ENCODE data around the gene ZBTB20.

Gene ZBTB20

DNA sequence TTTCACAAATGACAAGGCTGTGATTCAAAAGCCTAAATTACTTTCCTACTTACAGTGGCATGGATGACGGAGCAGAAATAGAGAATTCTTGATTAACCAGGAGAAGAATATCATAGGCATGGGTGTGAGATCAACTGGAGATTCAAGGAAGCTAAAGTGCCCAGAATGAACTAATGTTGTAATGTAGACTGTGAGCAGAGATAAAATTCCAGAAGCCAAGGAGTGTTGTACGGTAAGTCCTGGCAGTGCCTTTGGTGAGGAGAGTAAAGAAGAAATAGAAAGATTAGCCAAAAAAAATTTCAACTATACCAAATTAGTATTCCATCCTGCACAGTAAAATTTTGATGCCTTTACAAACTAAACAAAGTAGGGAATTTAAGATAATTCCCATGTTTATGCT lies 75.9 kb downstream of the ZBTB20 start:
- H3K9ac ChIP-seq (ENCODE audit: low read length), result no peak overlapping the region
- H3K4me2 ChIP-seq (ENCODE audit: low read depth, low read length, poor library complexity, severe bottlenecking), result no peak overlapping the region
- H3K27me3 ChIP-seq (ENCODE audit: low read length), result no peaks in the 10 kb centered on the region
- no peaks in the 10 kb centered on the region for H3K9me3 ChIP-seq (ENCODE audit: insufficient read depth, low read length)
- no peak overlapping the region for H3K4me3 ChIP-seq (ENCODE audit: insufficient read depth, low read length, poor library complexity, severe bottlenecking)
- no peaks in the 10 kb centered on the region for H3K9me2 ChIP-seq (replicated peaks; ENCODE audit: insufficient read depth, low read length)
- no peak overlapping the region for H2AFZ ChIP-seq (ENCODE audit: low read depth, low read length, severe bottlenecking)
- no peaks in the 10 kb centered on the region for H3K36me3 ChIP-seq (ENCODE audit: low read length)
- no peaks in the 10 kb centered on the region for H3F3A ChIP-seq (ENCODE audit: insufficient read depth)
- H3K79me2 ChIP-seq (ENCODE audit: insufficient read depth, low read length), result no peaks in the 10 kb centered on the region
- TF ChIP-seq, protein P1, sequence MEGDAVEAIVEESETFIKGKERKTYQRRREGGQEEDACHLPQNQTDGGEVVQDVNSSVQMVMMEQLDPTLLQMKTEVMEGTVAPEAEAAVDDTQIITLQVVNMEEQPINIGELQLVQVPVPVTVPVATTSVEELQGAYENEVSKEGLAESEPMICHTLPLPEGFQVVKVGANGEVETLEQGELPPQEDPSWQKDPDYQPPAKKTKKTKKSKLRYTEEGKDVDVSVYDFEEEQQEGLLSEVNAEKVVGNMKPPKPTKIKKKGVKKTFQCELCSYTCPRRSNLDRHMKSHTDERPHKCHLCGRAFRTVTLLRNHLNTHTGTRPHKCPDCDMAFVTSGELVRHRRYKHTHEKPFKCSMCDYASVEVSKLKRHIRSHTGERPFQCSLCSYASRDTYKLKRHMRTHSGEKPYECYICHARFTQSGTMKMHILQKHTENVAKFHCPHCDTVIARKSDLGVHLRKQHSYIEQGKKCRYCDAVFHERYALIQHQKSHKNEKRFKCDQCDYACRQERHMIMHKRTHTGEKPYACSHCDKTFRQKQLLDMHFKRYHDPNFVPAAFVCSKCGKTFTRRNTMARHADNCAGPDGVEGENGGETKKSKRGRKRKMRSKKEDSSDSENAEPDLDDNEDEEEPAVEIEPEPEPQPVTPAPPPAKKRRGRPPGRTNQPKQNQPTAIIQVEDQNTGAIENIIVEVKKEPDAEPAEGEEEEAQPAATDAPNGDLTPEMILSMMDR (IDR thresholded peaks at IDR 0.05; ENCODE audit: insufficient read depth, low read length, poor library complexity, severe bottlenecking), result no peak
- no peak for TF ChIP-seq EZH2phosphoT487 (conservative IDR thresholded peaks at IDR 0.05; ENCODE audit: low read length)
- H3K27ac ChIP-seq (ENCODE audit: low read depth, low read length), result no peak overlapping the region
- H4K20me1 ChIP-seq (ENCODE audit: low read depth, low read length), result no peaks in the 10 kb centered on the region

DNA sequence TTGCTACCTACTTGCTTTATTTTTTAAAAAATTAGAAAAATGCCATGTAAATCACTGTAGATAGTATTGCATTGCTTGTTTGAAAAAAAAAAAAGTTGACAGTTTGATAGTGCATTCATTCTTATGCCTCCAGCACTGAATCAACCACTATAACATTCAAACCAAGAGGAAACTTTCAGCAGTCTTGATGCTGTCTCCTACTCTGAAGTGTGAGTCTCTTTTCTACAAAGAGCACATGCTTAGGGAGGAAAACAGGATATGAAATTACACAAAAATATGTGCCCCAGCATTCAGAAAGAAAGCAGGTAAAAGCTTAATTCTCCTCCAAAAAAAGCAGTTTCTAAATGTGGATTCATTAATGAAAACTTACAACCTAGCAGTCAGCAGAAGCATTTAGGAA lies 78.3 kb downstream of the ZBTB20 start:
- Histone ChIP-seq H3K9me2 (replicated peaks; ENCODE audit: insufficient read depth, low read length) (no peaks in the 10 kb centered on the region), H3K27ac (ENCODE audit: low read depth, low read length) (no peak overlapping the region), H3F3A (ENCODE audit: insufficient read depth) (no peaks in the 10 kb centered on the region), H3K36me3 (ENCODE audit: low read length) (no peaks in the 10 kb centered on the region), H3K4me3 (ENCODE audit: insufficient read depth, low read length, poor library complexity, severe bottlenecking) (no peak overlapping the region), H3K9ac (ENCODE audit: low read length) (no peak overlapping the region), H3K27me3 (ENCODE audit: low read length) (no peaks in the 10 kb centered on the region), H4K20me1 (ENCODE audit: low read depth, low read length) (no peaks in the 10 kb centered on the region), H3K79me2 (ENCODE audit: insufficient read depth, low read length) (no peaks in the 10 kb centered on the region), H3K4me2 (ENCODE audit: low read depth, low read length, poor library complexity, severe bottlenecking) (no peak overlapping the region), H3K9me3 (ENCODE audit: insufficient read depth, low read length) (no peaks in the 10 kb centered on the region), H2AFZ (ENCODE audit: low read depth, low read length, severe bottlenecking) (no peak overlapping the region)
- TF ChIP-seq, protein P1 (IDR thresholded peaks at IDR 0.05; ENCODE audit: insufficient read depth, low read length, poor library complexity, severe bottlenecking), result no peak
- TF ChIP-seq EZH2phosphoT487 (conservative IDR thresholded peaks at IDR 0.05; ENCODE audit: low read length), result no peak

DNA sequence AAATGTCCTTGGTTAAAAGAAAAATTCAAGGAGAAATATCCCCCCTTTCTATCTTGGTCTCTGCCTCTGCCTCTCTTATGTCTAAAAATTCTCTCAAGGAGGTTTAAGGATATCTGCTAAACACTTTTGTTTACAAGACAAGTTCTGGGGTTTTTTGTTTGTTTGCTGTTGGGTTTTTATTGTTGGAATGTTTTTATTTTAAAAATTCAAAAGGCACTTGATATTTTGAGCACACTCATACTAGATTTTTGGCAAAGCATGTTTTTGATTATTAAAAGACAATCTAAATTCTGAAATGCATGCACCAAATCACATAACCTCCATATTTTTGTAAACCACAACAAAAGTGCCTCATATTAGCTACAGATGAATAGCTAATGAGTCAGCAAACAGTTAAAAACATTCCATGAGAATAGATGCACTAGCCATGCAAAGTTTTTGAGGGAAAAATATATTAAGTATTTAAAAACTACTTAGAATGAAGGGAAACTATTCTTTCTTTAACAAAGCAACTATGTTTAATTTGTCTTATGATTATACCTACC lies 84.6 kb downstream of the ZBTB20 start:
- H4K20me1 ChIP-seq (ENCODE audit: low read depth, low read length), result no peaks in the 10 kb centered on the region
- H3K9me3 ChIP-seq (ENCODE audit: insufficient read depth, low read length), result no peaks in the 10 kb centered on the region
- no peaks in the 10 kb centered on the region for H3K9me2 ChIP-seq (replicated peaks; ENCODE audit: insufficient read depth, low read length)
- no peaks in the 10 kb centered on the region for H3F3A ChIP-seq (ENCODE audit: insufficient read depth)
- no peak overlapping the region for H3K9ac ChIP-seq (ENCODE audit: low read length)
- no peaks in the 10 kb centered on the region for H3K27me3 ChIP-seq (ENCODE audit: low read length)
- no peaks in the 10 kb centered on the region for H3K36me3 ChIP-seq (ENCODE audit: low read length)
- no peaks in the 10 kb centered on the region for H3K79me2 ChIP-seq (ENCODE audit: insufficient read depth, low read length)
- TF ChIP-seq, protein P1 (IDR thresholded peaks at IDR 0.05; ENCODE audit: insufficient read depth, low read length, poor library complexity, severe bottlenecking), result no peak
- TF ChIP-seq EZH2phosphoT487 (conservative IDR thresholded peaks at IDR 0.05; ENCODE audit: low read length), result no peak
- H3K4me2 ChIP-seq (ENCODE audit: low read depth, low read length, poor library complexity, severe bottlenecking), result no peak overlapping the region
- H2AFZ ChIP-seq (ENCODE audit: low read depth, low read length, severe bottlenecking), result no peak overlapping the region
- H3K4me3 ChIP-seq (ENCODE audit: insufficient read depth, low read length, poor library complexity, severe bottlenecking), result no peak overlapping the region
- no peak overlapping the region for H3K27ac ChIP-seq (ENCODE audit: low read depth, low read length)

All from SU-DHL-6 (cell line).